ENCODE results near the gene GPR55. TPM values are rescaled to one million over a fixed set of nuclear protein-coding genes. Genes with fewer than 3 reads are reported as not detected.
"Not testable (repeated sequence)": the region's sequence is repeated elsewhere in the genome, so short reads cannot be mapped to it uniquely, and the experiment has no call there.

The GPR55 gene
- total RNA-seq, 1 experiment from 2014 or later, result 0.19 TPM

- TF ChIP-seq EZH2 (IDR thresholded peaks at IDR 0.05; ENCODE audit: borderline replicate concordance, low read depth, low read length, poor library complexity, severe bottlenecking), result no peak
- no peak for TF ChIP-seq CTCF (conservative IDR thresholded peaks at IDR 0.05; ENCODE audit: low read depth, low read length)
- Histone ChIP-seq H3K27ac (ENCODE audit: low read depth, low read length, poor library complexity, severe bottlenecking) (no peak overlapping the region), H3K4me1 (ENCODE audit: insufficient read depth, low read length, poor library complexity, severe bottlenecking) (no peaks in the 10 kb centered on the region), H3K36me3 (ENCODE audit: insufficient read depth, low read length, poor library complexity, severe bottlenecking) (no peaks in the 10 kb centered on the region), H3K9me3 (ENCODE audit: low read depth, low read length, poor library complexity, severe bottlenecking) (peaks cover 5% of the 10 kb centered on the region), H3K27me3 (replicated peaks; ENCODE audit: insufficient read depth, low read depth, low read length, poor library complexity) (no peaks in the 10 kb centered on the region), H3K4me3 (ENCODE audit: low read depth, low read length, poor library complexity, severe bottlenecking) (no peak overlapping the region)
- no peak for DNase-seq (ENCODE audit: low spot score)
- intact Hi-C loops (cut with micrococcal nuclease; ENCODE audit: unreplicated experiment), result no loop called here
- no TSS peak for BruUV-seq (replicated peaks)
- POLR2A ChIA-PET (ENCODE audit: low non-redundant PET), result no interaction called here
- CTCF ChIA-PET, result no interaction called here
Measured at GRCh38 chr2:230938516-230939065, 13.5 kb upstream of the GPR55 start.

GRCh38 chr2:230938098-230938497 lies 13.1 kb upstream of the GPR55 start:
- no TSS peak for BruUV-seq (replicated peaks)
- no peak for TF ChIP-seq CTCF (conservative IDR thresholded peaks at IDR 0.05; ENCODE audit: low read depth, low read length)
- no peak for TF ChIP-seq EZH2 (IDR thresholded peaks at IDR 0.05; ENCODE audit: borderline replicate concordance, low read depth, low read length, poor library complexity, severe bottlenecking)
- ChIA-PET POLR2A (ENCODE audit: low non-redundant PET) (no interaction called here), CTCF (no interaction called here)
- no peak for DNase-seq (ENCODE audit: low spot score)
- no peak overlapping the region for H3K27ac ChIP-seq (ENCODE audit: low read depth, low read length, poor library complexity, severe bottlenecking)
- H3K4me3 ChIP-seq (ENCODE audit: low read depth, low read length, poor library complexity, severe bottlenecking), result no peak overlapping the region
- no peaks in the 10 kb centered on the region for H3K4me1 ChIP-seq (ENCODE audit: insufficient read depth, low read length, poor library complexity, severe bottlenecking)
- H3K36me3 ChIP-seq (ENCODE audit: insufficient read depth, low read length, poor library complexity, severe bottlenecking), result no peaks in the 10 kb centered on the region
- H3K27me3 ChIP-seq (replicated peaks; ENCODE audit: insufficient read depth, low read depth, low read length, poor library complexity), result no peaks in the 10 kb centered on the region
- intact Hi-C loops (cut with micrococcal nuclease; ENCODE audit: unreplicated experiment), result no loop called here
- H3K9me3 ChIP-seq (ENCODE audit: low read depth, low read length, poor library complexity, severe bottlenecking), result peaks cover 5% of the 10 kb centered on the region

- Histone ChIP-seq H3K27ac (ENCODE audit: low read depth, low read length, poor library complexity, severe bottlenecking) (no peak overlapping the region), H3K4me1 (ENCODE audit: insufficient read depth, low read length, poor library complexity, severe bottlenecking) (no peaks in the 10 kb centered on the region), H3K36me3 (ENCODE audit: insufficient read depth, low read length, poor library complexity, severe bottlenecking) (no peaks in the 10 kb centered on the region), H3K4me3 (ENCODE audit: low read depth, low read length, poor library complexity, severe bottlenecking) (no peak overlapping the region), H3K9me3 (ENCODE audit: low read depth, low read length, poor library complexity, severe bottlenecking) (peaks cover 5% of the 10 kb centered on the region), H3K27me3 (replicated peaks; ENCODE audit: insufficient read depth, low read depth, low read length, poor library complexity) (no peaks in the 10 kb centered on the region)
- intact Hi-C loops (cut with micrococcal nuclease; ENCODE audit: unreplicated experiment), result no loop called here
- BruUV-seq (replicated peaks), result no TSS peak
- DNase-seq (ENCODE audit: low spot score), result no peak
- CTCF ChIA-PET, result no interaction called here
- POLR2A ChIA-PET (ENCODE audit: low non-redundant PET), result no interaction called here
- no peak for TF ChIP-seq EZH2 (IDR thresholded peaks at IDR 0.05; ENCODE audit: borderline replicate concordance, low read depth, low read length, poor library complexity, severe bottlenecking)
- no peak for TF ChIP-seq CTCF (conservative IDR thresholded peaks at IDR 0.05; ENCODE audit: low read depth, low read length)
Measured at GRCh38 chr2:230937362-230937761, 12.3 kb upstream of the GPR55 start.

GRCh38 chr2:230936243-230936642 lies 11.2 kb upstream of the GPR55 start:
- intact Hi-C loops (cut with micrococcal nuclease; ENCODE audit: unreplicated experiment); CTCF ChIA-PET: not testable (repeated sequence)

More at GRCh38 chr2:230936243-230936642, 11.2 kb upstream of the GPR55 start:
- BruUV-seq (replicated peaks); H3K27ac ChIP-seq (ENCODE audit: low read depth, low read length, poor library complexity, severe bottlenecking); POLR2A ChIA-PET (ENCODE audit: low non-redundant PET); DNase-seq (ENCODE audit: low spot score); H3K36me3 ChIP-seq (ENCODE audit: insufficient read depth, low read length, poor library complexity, severe bottlenecking); H3K4me1 ChIP-seq (ENCODE audit: insufficient read depth, low read length, poor library complexity, severe bottlenecking); H3K9me3 ChIP-seq (ENCODE audit: low read depth, low read length, poor library complexity, severe bottlenecking); H3K27me3 ChIP-seq (replicated peaks; ENCODE audit: insufficient read depth, low read depth, low read length, poor library complexity); H3K4me3 ChIP-seq (ENCODE audit: low read depth, low read length, poor library complexity, severe bottlenecking): not testable (repeated sequence)

Data from A673 (cell line).